ENCODE data around the gene NCAM2.

NCAM2 gene

GRCh38 chr21:21200103-21200938 lies 202.1 kb downstream of the NCAM2 start:
- no peak for TF ChIP-seq CTCF (conservative IDR thresholded peaks at IDR 0.05)
- no peak overlapping the region for H3K27ac ChIP-seq

GRCh38 chr21:21200939-21201615 lies 202.9 kb downstream of the NCAM2 start:
- TF ChIP-seq CTCF (conservative IDR thresholded peaks at IDR 0.05) = no peak
- no peak overlapping the region for H3K27ac ChIP-seq

GRCh38 chr21:21203822-21204339 lies 205.7 kb downstream of the NCAM2 start:
- TF ChIP-seq CTCF (conservative IDR thresholded peaks at IDR 0.05) = no peak
- H3K27ac ChIP-seq = no peak overlapping the region

- H3K27ac ChIP-seq = no peak overlapping the region
- no peak for TF ChIP-seq CTCF (conservative IDR thresholded peaks at IDR 0.05)
Measured at GRCh38 chr21:21204366-21204996, 206.3 kb downstream of the NCAM2 start.

GRCh38 chr21:21205604-21206003 lies 207.4 kb downstream of the NCAM2 start:
- no peak overlapping the region for H3K27ac ChIP-seq
- TF ChIP-seq CTCF (conservative IDR thresholded peaks at IDR 0.05) = no peak

- no peak for TF ChIP-seq CTCF (conservative IDR thresholded peaks at IDR 0.05)
- H3K27ac ChIP-seq = no peak overlapping the region
Measured at GRCh38 chr21:21210552-21210951, 212.3 kb downstream of the NCAM2 start.

GRCh38 chr21:21213297-21213696 lies 215.1 kb downstream of the NCAM2 start:
- no peak for TF ChIP-seq CTCF (conservative IDR thresholded peaks at IDR 0.05)

More at GRCh38 chr21:21213297-21213696, 215.1 kb downstream of the NCAM2 start:
- H3K27ac ChIP-seq = no peak overlapping the region
